Inferior parietal cortex (tissue), 1 donor: ENCODE data around the gene PI4K2A.
"Not testable (repeated sequence)": the region's sequence is repeated elsewhere in the genome, so short reads cannot be mapped to it uniquely, and the experiment has no call there.

Experiments used
- DNase-seq: peaks from one replicate; pipeline ENCODE4 v3.0.0-alpha.2; 2016; ENCODE audit errors: extremely low spot score

Gene PI4K2A

DNA sequence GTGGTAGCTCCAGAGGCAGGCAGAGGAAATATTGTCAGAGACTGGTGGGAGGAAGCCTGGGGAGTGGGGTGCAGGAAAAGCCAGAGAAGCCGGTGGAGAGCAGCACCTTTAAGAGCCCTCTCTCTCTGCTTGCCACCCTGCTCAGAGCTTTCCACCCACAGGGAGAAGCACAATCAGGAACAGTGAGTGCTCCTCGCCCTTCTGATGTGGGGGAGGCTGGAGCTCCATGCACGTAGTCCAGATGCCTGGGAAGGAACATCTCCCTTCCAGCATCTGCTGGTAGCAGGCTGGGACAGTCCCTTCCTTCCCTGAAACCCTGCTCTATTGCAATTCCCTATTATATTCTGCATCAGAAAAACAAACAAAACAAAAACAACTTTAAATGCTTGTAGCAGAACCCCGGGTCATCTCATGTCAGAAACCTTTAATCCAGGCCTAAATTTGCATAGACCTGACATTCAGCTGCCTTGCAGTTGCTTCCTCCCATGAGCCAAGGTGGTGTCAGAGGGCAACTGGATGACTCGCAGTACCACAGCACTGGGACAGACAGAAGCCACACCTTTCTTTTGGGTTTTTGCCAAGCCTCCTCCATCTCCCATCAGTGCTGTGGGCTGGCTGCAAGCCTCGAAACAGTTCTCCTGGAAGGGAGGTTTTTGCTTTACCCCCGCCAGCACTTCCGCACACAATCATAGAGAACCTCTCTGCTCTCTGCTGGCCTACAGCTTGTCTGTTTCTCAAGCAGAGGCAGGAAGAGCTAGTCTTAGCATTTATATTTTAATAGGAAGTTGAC lies 33.5 kb downstream of the PI4K2A start:
- DNase-seq: peak; percentile 47

DNA sequence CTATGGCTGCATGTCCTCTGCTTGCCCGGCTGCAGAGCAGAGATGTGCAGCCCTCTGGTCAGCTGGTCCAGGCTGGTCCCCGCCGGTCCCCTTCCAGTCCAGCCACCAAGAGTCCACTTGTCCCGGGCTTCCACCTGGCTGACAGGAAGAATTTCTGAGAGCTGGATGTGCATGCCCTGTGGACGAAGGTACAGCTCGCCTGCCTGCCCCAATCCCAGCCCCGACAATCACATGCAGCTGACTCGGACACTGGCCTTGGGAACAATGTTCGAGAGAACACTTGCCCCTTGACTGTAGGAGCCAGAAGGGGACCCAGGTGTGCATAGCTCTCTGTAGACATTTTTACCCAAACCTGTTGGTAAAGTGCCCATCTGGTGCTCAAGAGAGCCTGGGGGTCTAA lies 34.8 kb downstream of the PI4K2A start:
- no peak for DNase-seq

DNA sequence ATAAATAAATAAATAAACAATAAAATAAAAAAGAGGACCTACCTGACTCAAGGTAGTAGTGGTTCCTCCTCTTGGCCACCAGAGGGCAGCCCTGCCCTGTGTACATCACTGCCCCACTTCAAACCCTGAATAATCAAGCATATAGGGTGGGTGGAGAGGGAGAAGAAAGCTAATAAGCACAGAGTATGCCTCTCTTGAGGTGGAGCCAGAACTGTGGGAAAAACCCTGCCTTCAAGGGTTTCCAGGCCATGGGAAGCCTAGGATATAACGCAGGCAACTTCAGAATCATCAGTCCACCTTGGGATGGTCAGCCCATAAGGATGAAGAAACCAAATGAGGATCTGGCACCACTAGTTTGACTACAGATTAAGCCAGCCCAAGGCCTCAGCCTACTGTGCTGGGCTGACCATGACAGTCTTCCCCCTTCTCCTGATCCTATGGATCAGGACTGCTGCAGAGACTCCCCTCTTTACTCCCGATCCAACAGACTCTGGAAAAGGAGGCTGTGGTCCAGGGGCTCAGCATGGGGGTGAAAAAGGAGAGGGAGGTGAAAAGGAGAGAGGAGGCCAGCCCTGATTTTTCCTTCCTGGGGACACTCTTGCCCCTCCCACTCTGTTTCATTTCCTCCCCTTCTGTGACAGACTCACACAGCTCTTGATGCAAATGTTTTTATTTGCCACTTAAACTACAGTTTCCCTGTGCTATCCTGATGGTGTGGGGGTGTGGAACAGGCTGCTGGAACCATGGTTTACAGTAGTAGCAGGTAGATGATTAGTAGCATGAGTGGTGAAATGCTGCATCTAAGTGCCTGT lies 36.5 kb downstream of the PI4K2A start:
- DNase-seq: peak; percentile 42

DNA sequence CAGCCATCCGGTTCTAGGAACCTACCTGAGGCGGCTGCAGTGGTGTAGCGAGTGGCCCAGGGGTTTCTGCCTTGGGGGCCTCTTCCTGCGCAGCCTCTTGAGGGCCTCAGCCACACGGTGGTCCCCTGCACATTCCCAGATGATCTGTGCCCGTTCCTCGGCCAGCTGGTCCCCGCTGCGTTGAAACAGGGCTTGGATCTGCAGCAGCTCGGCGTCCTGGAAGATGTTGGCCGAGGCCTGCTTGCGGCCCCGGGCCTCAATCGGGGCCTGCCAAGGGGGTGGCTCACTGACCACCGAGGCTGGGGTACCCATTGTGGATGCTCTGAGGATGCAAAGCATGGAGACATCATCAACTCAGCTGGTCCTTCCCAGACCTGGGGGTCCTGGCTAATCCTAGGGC lies 39.1 kb downstream of the PI4K2A start:
- DNase-seq: no peak

DNA sequence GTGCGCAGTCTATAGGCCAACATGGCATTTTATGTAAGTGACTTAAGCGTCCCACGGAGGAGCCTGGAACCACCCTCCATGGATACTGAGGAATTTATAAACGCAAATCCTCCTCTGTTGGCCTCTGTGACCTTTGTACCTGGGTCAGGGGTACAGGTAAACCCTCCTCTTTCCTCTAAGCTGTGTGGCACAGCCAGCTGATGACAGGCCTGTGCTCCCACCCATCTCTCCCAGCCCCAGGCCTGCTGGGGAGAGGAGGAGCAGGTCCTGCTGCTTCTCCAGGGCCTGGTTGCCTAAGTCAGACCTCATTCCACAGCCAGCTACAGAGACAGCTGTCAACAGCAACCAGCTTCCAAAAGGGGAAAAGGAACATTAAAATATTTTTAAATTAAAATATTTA lies 41.6 kb downstream of the PI4K2A start:
- DNase-seq: no peak

DNA sequence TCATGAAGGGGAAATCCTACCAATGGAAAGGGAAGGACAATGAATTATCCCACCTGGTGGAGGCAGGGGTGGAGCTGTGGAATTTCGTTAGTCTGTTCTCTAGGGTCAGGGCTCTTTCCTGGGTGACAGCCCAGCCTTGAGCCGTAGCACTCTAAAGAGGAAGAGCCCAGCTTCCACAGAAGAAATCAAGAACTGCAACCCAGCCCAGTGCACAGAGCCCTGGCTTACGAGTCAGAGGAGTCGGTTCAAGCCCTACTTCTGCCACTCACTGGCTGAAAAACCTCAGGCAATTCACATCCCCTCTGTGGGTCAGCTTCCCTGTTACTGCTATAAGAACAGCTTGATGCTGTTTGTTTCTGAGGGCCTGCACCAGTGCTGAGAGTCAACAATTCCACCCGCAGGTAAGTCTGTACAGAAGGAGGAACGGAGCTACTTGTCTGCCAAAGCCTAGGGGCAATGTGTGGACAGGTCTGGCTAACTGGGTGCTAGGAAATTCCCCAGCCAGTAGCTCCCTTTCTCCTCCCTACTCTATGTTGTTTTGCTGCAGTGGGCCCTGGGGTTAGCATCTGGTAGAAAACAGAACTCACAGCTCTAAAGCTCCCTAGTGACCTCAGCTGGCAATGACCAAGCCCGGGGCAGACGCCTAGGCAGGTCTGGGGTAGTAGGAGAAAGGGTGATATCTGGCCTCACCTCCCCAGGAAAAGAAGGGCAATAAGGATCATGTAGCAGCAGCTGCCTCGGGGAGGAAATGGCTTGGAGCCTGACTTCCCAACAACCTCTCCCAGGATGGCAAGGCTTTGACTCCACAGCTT lies 43.3 kb downstream of the PI4K2A start:
- no peak for DNase-seq

DNA sequence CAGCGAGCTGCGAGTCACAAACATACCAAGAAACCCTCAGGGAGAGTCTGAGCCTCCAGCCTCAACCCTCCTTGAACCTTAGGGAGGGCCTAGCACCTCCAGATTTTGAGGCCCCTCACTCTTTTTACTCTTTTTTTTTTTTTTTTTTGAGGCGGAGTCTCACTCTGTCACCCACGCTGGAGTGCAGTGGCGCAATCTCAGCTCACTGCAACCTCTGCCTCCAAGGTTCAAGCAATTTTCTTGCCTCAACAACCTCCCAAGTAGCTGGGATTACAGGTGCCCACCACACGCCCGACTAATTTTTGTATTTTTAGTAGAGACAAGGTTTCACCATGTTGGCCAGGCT lies 43.9 kb downstream of the PI4K2A start:
- not testable (repeated sequence) for DNase-seq

DNA sequence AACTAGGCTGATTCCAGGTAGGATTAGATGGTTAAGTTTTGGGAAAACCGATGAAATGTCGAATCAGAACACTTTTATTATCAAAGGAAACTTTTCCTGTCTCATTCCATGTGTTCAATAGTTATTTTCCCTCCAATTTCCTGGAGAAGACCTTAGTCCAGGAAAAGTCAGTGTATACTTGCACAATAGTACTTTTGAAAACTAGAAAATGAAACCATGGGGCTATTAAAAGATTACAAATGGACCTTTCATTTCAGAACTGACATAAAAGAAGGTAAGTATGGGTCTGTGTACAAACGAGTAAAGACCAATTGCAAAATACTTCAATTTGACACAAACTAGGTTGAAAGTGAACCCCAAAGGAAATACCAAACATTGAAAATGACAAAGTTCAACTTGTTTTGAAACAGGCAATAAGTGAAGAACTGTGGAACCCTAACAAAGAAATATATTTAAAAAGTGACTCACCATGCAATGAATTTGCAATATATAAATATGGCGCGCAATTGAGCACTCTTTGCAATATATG lies 44.5 kb downstream of the PI4K2A start:
- DNase-seq: peak; percentile 13

DNA sequence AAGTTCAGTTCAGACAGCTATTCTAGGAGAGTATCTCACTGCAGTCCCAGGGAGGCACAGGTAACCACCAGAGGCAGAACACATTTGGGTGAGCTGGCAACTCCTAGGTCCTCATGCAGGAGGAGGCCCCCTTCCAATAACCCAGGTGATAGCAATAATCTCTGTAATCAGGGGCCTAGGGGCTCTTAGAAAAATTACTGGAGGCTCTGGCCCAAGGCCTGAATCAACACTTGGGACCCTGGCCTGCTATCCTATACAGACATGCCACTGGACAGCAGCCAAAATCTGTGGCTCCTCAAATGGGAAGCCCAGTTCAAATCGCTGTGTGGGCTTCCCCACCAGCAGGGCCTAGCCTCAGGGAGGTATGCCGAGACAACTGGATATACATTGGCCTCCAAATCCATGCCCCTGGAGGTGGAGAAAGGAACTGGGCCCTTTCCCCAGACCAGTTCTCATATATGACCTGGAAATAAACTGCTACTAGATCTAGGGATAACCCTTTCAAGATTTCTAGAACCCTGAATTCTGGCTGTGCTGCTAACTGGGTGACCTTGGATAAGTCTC lies 45.0 kb downstream of the PI4K2A start:
- DNase-seq: no peak

DNA sequence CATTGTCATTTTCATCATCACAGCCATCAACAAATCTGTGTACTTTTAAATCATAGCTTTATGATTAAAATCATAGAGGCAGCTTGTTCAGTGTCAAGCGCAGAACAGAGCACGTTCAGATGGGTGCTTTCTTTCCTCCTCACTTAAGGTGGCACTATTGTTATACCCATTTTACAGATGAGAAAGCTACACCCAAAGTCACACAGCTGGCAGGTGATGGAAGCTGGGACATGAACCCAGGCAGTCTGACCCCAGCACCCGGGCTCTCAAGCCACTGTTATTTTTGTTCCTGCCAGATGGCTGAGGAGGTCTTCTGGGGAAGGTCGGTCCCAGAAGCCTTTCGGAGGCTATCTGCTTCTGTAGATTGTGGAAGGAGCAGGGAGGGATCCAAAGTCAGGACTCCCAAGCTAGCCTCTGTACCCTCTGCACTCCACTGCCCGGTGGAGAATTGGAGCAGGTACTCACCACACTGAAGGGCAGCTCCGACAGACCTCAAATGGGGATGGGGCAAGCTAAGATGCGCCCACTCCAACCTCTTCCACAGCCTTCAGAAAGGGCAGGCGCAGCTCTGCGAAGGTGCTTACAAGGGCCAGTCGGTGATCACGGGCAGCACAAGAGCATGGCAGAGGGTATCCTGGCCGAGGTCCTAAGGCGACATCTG lies 46.0 kb downstream of the PI4K2A start:
- peak; percentile 13 for DNase-seq

DNA sequence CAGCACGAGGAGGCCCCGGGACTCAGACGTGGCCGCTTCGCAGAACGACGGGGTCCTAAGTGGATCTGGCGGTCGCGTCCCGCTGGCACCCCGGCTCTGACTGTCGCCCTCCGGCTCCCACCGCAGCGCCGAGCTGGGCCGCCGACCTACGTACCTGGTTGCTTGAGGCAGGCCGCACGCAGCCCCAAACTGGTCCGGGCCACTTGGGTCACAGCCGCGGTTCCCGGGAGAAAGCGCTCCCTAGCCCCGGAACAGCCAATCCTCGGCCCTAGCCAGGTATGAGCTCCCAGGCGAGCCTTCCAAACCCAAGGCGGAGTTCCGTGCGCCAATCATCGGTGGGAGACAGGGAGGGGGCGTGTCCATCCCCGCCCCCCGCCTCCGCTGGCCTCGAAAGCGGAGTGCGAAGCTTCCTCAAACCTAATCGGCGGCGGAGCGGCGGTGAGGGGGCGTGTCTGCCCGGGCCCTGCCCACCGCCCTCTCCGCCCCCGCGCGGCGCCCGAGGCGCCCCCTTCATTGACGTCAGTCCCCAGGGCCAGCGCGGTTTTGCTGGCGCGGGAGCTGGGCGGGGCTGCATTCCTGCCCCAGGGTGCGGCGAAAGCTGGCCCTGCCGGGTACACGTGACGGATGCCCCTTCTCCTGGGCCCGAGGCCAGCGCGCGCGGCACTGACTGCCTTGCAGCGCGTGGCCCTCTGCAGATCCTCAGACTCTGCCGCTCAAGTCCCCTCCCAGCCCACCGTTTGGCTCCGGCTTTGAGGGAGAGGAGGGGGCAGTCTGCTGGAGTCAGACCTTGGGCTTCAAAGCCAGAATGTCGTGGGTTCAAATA lies 46.7 kb downstream of the PI4K2A start, which contains the start of gene AVPI1:
Gene AVPI1 (minus strand): TSS at position 280 of the 823 bp plus-strand sequence. CDS start 7,336 bp downstream, outside the sequence.
- DNase-seq: peak; percentile 87

DNA sequence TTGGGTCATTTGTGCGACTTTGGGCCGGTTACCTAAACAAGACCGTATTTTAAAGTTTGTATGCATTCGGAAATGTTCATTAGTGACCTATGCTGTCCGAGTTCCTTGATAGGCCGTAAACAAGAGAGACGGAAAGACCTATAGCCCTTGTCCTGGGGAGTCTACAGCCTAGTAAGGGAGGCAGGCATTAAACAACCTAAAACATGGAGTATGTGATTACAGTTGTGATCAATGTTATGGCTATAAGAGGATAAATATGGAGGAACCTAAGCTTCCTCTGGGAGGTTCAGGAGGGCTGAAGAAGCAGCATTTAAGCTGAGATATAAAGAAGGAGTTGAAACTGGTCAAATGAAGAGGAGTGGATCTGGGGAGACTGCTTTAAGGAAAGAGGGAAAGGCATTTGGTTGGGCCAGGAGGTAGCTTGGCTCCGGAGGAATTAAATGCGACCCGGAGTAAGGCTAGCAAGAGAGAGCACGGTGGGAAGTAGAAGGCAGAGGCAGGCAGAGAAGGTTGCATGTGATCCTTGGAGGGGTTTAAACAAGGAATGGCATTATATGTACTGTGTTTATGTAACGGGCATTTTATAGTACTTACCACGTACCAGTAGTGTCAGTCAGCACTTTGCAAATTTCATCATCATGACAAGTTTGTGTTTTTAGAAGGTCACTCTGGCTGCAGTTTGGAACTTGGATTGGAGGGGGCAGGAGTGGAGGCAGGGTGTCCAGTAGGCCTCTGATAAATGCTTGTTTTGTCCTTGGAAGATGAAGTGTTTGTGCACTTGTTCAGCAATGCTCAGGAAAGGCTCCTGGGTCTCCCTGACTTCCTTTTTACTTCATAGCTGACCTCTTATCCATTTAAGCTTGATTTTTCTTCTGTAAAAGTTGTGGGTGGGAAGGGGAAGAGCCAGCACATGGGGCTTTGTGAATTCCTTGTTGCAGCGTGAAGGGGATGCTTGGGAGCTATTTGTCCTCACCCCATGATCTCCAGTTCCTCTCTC lies 47.6 kb downstream of the PI4K2A start:
- DNase-seq: peak; percentile 27

DNA sequence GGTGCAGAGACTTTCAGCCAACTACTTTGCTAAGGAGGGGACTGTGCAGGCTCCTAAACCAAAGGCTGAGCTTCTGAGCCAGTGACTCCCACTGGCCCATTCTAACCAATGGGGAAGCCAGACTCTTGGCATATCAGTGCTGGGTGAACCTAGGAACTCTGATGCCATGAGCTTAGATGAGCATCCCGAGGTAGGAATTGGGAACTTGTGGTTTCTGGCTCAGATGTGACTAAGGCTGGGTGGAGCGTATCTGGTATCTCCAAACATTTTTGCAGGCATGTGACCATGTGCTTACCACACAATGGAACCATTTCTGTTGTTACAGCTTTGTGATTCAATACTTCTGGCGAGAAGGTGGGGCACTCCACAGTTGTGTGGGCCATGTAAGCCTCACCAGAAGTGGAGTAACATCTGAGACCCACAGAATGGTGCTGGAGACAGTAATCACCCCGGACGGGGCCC lies 49.1 kb downstream of the PI4K2A start:
- no peak for DNase-seq

DNA sequence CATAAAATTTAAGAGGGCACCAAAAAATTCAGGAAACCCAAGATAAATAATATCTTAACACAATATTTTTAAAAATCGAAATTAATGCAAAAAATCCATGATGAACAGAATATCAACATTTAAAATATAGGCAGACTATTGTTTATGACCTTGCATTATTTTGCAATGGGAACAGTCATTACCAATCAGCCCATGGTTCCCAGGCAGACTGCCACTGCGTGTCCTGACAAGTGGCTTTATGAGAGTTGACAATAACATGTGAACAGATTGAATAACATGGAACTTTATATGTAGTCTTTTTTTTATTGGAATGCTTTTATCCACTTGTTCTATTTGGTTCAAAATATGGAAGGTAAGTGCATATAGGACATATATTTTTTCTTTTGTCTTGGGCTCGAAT lies 49.7 kb downstream of the PI4K2A start:
- no peak for DNase-seq

DNA sequence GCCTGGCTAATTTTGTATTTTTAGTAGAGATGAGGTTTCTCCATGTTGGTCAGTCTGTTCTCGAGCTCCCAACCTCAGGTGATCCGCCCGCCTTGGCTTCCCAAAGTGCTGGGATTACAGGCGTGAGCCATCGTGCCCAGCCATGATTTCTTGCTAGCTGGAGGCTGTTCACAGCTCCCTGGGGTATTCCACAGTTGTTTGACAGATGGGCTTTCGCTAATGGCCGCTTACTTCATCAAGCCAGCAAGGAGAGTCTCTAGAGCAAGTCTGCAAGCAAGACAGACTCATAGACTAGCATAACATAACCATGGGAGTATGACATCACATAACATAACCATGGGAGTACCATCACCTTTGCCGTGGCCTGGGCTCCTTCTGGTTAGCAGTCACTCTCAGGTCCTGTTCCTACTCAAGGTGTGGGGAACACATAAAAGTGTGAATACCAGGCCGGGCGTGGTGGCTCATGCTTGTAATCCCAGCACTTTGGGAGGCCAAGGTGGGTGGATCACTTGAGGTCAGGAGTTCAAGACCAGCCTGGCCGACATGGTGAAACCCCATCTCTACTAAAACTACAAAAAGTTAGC lies 57.7 kb downstream of the PI4K2A start:
- not testable (repeated sequence) for DNase-seq

DNA sequence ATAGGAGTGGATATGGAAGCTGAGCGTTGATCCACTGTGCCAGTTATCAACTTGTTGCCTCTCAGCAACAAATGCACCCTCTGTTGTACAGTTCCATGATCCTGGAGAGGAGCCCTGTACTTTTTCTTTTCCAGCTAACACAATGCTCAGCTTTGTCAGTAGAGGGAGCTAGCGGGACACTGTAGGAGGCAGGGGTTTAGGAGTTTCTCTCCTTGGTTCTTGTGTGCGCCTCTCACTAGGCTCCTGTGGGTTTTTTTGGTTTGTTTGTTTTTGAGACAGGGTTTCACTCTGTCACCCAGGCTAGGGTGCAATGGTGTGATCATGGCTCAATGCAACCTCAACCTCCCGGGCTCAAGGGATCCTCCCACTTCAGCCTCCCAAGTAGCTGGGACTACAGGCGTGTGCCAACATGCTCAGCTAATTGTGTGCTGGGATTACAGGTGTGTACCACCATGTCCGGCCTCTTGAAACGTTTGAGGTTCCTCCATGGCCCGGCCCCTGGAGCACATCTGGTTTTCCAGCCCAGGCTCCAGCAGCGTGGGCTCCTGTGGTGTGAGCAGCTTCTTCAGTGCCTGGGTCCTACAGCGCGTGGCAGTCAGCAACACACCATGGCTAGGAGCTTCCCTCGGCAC lies 61.1 kb downstream of the PI4K2A start:
- peak; percentile 91 for DNase-seq

DNA sequence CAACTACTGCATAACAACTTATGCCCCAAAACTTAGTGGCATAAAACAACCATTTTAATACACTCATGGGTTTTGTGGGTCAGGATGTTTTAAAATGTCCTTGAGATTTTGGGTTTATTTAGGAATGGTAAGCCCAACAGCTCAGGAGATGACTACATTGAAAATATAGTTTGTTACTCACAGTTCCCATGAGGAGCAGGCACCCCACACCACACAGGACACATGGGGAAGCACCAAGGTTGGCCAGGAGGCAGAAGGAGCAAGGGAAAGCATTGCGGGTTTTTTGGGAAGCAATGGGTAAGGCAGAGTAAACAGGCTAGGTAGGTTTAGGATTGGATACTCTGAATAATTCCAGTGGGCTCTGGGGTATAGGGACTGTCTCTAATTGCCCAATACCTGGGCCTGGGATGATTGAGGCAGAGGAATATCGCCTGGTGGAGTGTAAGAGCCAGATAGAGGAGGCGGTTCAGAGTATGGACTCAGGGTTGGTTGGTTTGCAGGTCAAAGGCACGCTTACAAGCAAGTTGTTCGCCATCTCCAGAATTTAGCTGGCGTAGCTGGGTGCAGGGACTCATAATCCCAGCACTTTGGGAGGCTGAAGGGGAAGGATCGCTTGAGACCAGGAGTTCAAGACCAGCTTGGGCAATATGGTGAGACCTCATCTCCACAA lies 63.1 kb downstream of the PI4K2A start:
- DNase-seq: no peak
